Measurements from ENCODE around the gene CD63.
"Not testable (repeated sequence)": the region's sequence is repeated elsewhere in the genome, so short reads cannot be mapped to it uniquely, and the experiment has no call there.

DNA sequence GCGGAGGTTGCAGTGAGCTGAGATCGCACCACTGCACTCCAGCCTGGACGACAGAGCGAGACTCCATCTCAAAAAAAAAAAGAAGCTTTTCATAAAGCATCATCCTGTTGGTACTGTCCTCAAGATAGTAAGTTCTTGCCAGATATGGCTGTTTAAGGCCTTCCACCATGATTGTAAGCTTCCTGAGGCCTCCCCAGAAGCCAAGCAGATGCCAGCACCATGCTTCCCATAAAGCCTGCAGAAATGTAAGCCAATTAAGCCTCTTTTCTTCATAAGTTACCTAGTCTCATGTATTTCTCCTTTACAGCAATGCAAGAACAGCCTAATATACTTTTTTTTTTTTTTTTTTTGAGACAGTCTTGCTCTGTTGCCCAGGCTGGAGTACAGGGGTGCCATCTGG is 29.8 kb upstream of the CD63 start:
- TF ChIP-seq EZH2 (IDR thresholded peaks at IDR 0.05; ENCODE audit: low read length, unreplicated experiment) = not testable (repeated sequence)
- TF ChIP-seq, protein P1, sequence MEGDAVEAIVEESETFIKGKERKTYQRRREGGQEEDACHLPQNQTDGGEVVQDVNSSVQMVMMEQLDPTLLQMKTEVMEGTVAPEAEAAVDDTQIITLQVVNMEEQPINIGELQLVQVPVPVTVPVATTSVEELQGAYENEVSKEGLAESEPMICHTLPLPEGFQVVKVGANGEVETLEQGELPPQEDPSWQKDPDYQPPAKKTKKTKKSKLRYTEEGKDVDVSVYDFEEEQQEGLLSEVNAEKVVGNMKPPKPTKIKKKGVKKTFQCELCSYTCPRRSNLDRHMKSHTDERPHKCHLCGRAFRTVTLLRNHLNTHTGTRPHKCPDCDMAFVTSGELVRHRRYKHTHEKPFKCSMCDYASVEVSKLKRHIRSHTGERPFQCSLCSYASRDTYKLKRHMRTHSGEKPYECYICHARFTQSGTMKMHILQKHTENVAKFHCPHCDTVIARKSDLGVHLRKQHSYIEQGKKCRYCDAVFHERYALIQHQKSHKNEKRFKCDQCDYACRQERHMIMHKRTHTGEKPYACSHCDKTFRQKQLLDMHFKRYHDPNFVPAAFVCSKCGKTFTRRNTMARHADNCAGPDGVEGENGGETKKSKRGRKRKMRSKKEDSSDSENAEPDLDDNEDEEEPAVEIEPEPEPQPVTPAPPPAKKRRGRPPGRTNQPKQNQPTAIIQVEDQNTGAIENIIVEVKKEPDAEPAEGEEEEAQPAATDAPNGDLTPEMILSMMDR (conservative IDR thresholded peaks at IDR 0.05; ENCODE audit: low read depth, low read length) = not testable (repeated sequence)

Measured in PC-3 (cell line).